Fibroblast of lung (primary cell): ENCODE data around the gene FIGNL1. TPM values are rescaled to one million over a fixed set of nuclear protein-coding genes. Genes with fewer than 3 reads are reported as not detected.

ENCODE experiments used
- DNase-seq, 2 donors: peaks; one replicate each; pipeline versions ENCODE4 v3.0.0 to v3.0.0-alpha.2; 2010; ENCODE audit warnings: low read depth in 2 of 2
- H2AFZ ChIP-seq: 2 replicates; pipeline ENCODE4 v1.5.1; 2012; ENCODE audit warnings: low read length, control low read depth, inconsistent platforms
- H3K27ac ChIP-seq: 2 replicates; pipeline ENCODE4 v1.5.1; 2011; ENCODE audit warnings: low read length, control low read depth; ENCODE audit not compliant: insufficient read depth
- H3K27me3 ChIP-seq: 2 replicates; pipeline ENCODE4 v1.5.1; 2011; ENCODE audit warnings: mild to moderate bottlenecking, low read length; ENCODE audit not compliant: control insufficient read depth, insufficient read depth
- H3K36me3 ChIP-seq: 2 replicates; pipeline ENCODE4 v1.5.1; 2011; ENCODE audit warnings: low read length; ENCODE audit not compliant: control insufficient read depth, insufficient read depth
- H3K4me1 ChIP-seq: 2 replicates; pipeline ENCODE4 v1.5.1; 2011; ENCODE audit warnings: low read length; ENCODE audit not compliant: control insufficient read depth, insufficient read depth; ENCODE audit errors: extremely low read depth
- H3K4me2 ChIP-seq: 2 replicates; pipeline ENCODE4 v1.5.1; 2011; ENCODE audit warnings: low read length, control low read depth; ENCODE audit not compliant: insufficient read depth; ENCODE audit errors: extremely low read depth
- H3K4me3 ChIP-seq, 4 experiments: fragments of 200-600 bp in 1 of 4; sonication (generic) in 1 of 4; replicated peaks in 1 of 4; 2 replicates each; pipeline ENCODE4 v1.5.1; 2011 to 2016; ENCODE audit warnings: low read length in 4 of 4, low read depth in 3 of 4, mild to moderate bottlenecking in 3 of 4, control low read depth in 2 of 4, inconsistent platforms in 1 of 4, mixed read lengths in 1 of 4; ENCODE audit not compliant: insufficient read depth in 1 of 4; ENCODE audit errors: control extremely low read depth in 1 of 4
- H3K79me2 ChIP-seq: 2 replicates; pipeline ENCODE4 v1.5.1; 2012; ENCODE audit warnings: mild to moderate bottlenecking, low read length, inconsistent platforms; ENCODE audit not compliant: control insufficient read depth, insufficient read depth
- H3K9ac ChIP-seq: 2 replicates; pipeline ENCODE4 v1.5.1; 2011; ENCODE audit warnings: mild to moderate bottlenecking, low read length, control low read depth; ENCODE audit not compliant: insufficient read depth
- H3K9me3 ChIP-seq: 2 replicates; pipeline ENCODE4 v1.5.1; 2012; ENCODE audit warnings: low read depth, low read length; ENCODE audit not compliant: control insufficient read depth, insufficient read depth
- H4K20me1 ChIP-seq: 2 replicates; pipeline ENCODE4 v1.5.1; 2011; ENCODE audit warnings: low read length; ENCODE audit not compliant: control insufficient read depth, insufficient read depth; ENCODE audit errors: extremely low read depth
- CTCF ChIP-seq, 2 donors: IDR thresholded peaks in 1 of 2; conservative IDR thresholded peaks in 1 of 2; 1 replicate in 1 of 2; 2 replicates in 1 of 2; pipeline ENCODE4 v1.5.1; 2011 to 2012; ENCODE audit warnings: low read length in 2 of 2, control low read depth in 1 of 2, inconsistent platforms in 1 of 2, low read depth in 1 of 2, mild to moderate bottlenecking in 1 of 2
- EZH2 ChIP-seq: IDR thresholded peaks from 2 replicates; pipeline ENCODE4 v1.5.1; 2012; ENCODE audit warnings: low read length, control low read depth, mild to moderate bottlenecking; ENCODE audit errors: missing control alignments
- polyA plus RNA-seq, 2 donors: library from polyadenylated mRNA; depleted of rRNA in 1 of 2; stranded (reverse) in 1 of 2; unstranded in 1 of 2; fragments of >200 nt; gene quantifications; 2 replicates each; pipeline ENCODE4 v1.2.1, GENCODE V29; 2011 to 2012; ENCODE audit warnings: missing spikeins in 1 of 2
- total RNA-seq: library from RNA; depleted of rRNA; stranded (reverse); fragments of >200 nt; gene quantifications from 2 replicates; pipeline ENCODE4 v1.2.1, GENCODE V29; 2014

FIGNL1 gene
- total and polyA plus RNA-seq, 2 donors (not counting 1 experiment from before 2014, with no cell fraction given): 6.4 to 8.2 TPM

GRCh38 chr7:50415844-50416364 is 34.2 kb downstream of the FIGNL1 start:
- H3K9ac ChIP-seq: no peak overlapping the region
- H3K27ac ChIP-seq: no peak overlapping the region
- H3K4me2 ChIP-seq: no peak overlapping the region
- no peak for DNase-seq
- H2AFZ ChIP-seq: no peak overlapping the region
- no peaks in the 10 kb centered on the region for H3K79me2 ChIP-seq
- H3K4me3 ChIP-seq: no peak overlapping the region
- no peaks in the 10 kb centered on the region for H3K36me3 ChIP-seq
- TF ChIP-seq EZH2: no peak
- TF ChIP-seq CTCF (conservative IDR thresholded peaks at IDR 0.05 in 1 of 2, IDR thresholded peaks at IDR 0.05 in 1 of 2; ENCODE audit: low read depth in 1 of 2, low read length in 2 of 2): no peak
- no peaks in the 10 kb centered on the region for H3K4me1 ChIP-seq
- peaks cover 3% of the 10 kb centered on the region for H3K27me3 ChIP-seq
- H4K20me1 ChIP-seq: no peaks in the 10 kb centered on the region
- no peaks in the 10 kb centered on the region for H3K9me3 ChIP-seq

- Histone ChIP-seq H3K9me3 (no peaks in the 10 kb centered on the region), H3K36me3 (no peaks in the 10 kb centered on the region), H3K27ac (no peak overlapping the region), H3K79me2 (no peaks in the 10 kb centered on the region), H3K4me1 (no peaks in the 10 kb centered on the region), H3K9ac (no peak overlapping the region), H4K20me1 (no peaks in the 10 kb centered on the region), H3K4me3 (no peak overlapping the region), H3K4me2 (no peak overlapping the region), H3K27me3 (peaks cover 3% of the 10 kb centered on the region), H2AFZ (no peak overlapping the region)
- no peak for DNase-seq
- TF ChIP-seq CTCF (conservative IDR thresholded peaks at IDR 0.05 in 1 of 2, IDR thresholded peaks at IDR 0.05 in 1 of 2; ENCODE audit: low read depth in 1 of 2, low read length in 2 of 2) (no peak), EZH2 (no peak)
Measured at GRCh38 chr7:50413561-50413960, 36.6 kb downstream of the FIGNL1 start.

- TF ChIP-seq EZH2 (no peak), CTCF (conservative IDR thresholded peaks at IDR 0.05 in 1 of 2, IDR thresholded peaks at IDR 0.05 in 1 of 2; ENCODE audit: low read depth in 1 of 2, low read length in 2 of 2) (no peak)
- no peak for DNase-seq
- no peak overlapping the region for H2AFZ ChIP-seq
- no peak overlapping the region for H3K9ac ChIP-seq
- H3K4me1 ChIP-seq: no peaks in the 10 kb centered on the region
- H3K79me2 ChIP-seq: no peaks in the 10 kb centered on the region
- peaks cover 3% of the 10 kb centered on the region for H3K27me3 ChIP-seq
- H4K20me1 ChIP-seq: no peaks in the 10 kb centered on the region
- no peaks in the 10 kb centered on the region for H3K9me3 ChIP-seq
- no peaks in the 10 kb centered on the region for H3K36me3 ChIP-seq
- no peak overlapping the region for H3K4me2 ChIP-seq
- H3K4me3 ChIP-seq: no peak overlapping the region
- no peak overlapping the region for H3K27ac ChIP-seq
Measured at GRCh38 chr7:50412973-50413372, 37.2 kb downstream of the FIGNL1 start.
